ENCODE results near the gene FAU. TPM values are rescaled to one million over a fixed set of nuclear protein-coding genes. Genes with fewer than 3 reads are reported as not detected.

Gene FAU
- total and polyA plus RNA-seq, 2 of the 13 experiments (the other 11 are each of a cell fraction or from before 2014, with no cell fraction given): 374 to 869 TPM

- no peak for ATAC-seq
- ChIA-PET CTCF (ENCODE audit: low intra/inter-chr PET ratio, low total read pairs) (no interaction called here), POLR2A (interaction anchor here (3.0 kb wide), 1 partner anchor 17 kb away, joined by 12 read pairs; the partner anchor contains the start of gene SYVN1)
These were observed 30.2 kb upstream of the FAU start for GRCh38 chr11:65152122-65152521.

More at GRCh38 chr11:65152122-65152521, 30.2 kb upstream of the FAU start:
- 66% methylated on average over 2 of the region's 2 CpGs for WGBS (ENCODE audit: low lambda C conversion rate)
- H3K9ac ChIP-seq (ENCODE audit: insufficient read depth, low read depth, low read length): no peak overlapping the region
- H3K27ac ChIP-seq (ENCODE audit: extremely low read length, insufficient read depth, low read length): no peak overlapping the region
- no peaks in the 10 kb centered on the region for H3K27me3 ChIP-seq (ENCODE audit: control insufficient read depth in 1 of 2, insufficient read depth in 2 of 2, low read length in 2 of 2)
- FAIRE-seq (no peak), DNase-seq (ENCODE audit: low spot score) (no peak)
- BruUV-seq (replicated peaks): no TSS peak
- no peak overlapping the region for H2AFZ ChIP-seq (ENCODE audit: low read length)
- H3K9me3 ChIP-seq (ENCODE audit: low read length): peaks cover 4% of the 10 kb centered on the region; the same call in 1 of the 2 replicates
- H4K20me1 ChIP-seq (ENCODE audit: insufficient read depth, low read length): no peaks in the 10 kb centered on the region
- no peak overlapping the region for H3K4me3 ChIP-seq (replicated peaks in 1 of 3; ENCODE audit: insufficient read depth in 1 of 3, low read depth in 2 of 3, low read length in 3 of 3)
- peaks cover 34% of the 10 kb centered on the region for H3K4me1 ChIP-seq (ENCODE audit: insufficient read depth, low read length)
- H3K36me3 ChIP-seq (replicated peaks in 1 of 2; ENCODE audit: control insufficient read depth in 1 of 2, insufficient read depth in 2 of 2, low read length in 2 of 2): no peaks in the 10 kb centered on the region
- TF ChIP-seq SRSF9 (IDR thresholded peaks at IDR 0.05; ENCODE audit: borderline replicate concordance, insufficient read depth, low read depth, low read length, poor library complexity, severe bottlenecking) (no peak), DDIT3 (CRISPR knock-in tag; IDR thresholded peaks at IDR 0.05) (no peak), ZBTB7A (CRISPR knock-in tag; IDR thresholded peaks at IDR 0.05) (no peak), ZNF446 (CRISPR knock-in tag; IDR thresholded peaks at IDR 0.05) (no peak), TMF1 (CRISPR knock-in tag; IDR thresholded peaks at IDR 0.05; ENCODE audit: low read depth) (no peak), ZNF749 (CRISPR knock-in tag; IDR thresholded peaks at IDR 0.05; ENCODE audit: borderline replicate concordance) (no peak), GPN1 (CRISPR knock-in tag; IDR thresholded peaks at IDR 0.05; ENCODE audit: borderline replicate concordance) (no peak), CEBPZ (IDR thresholded peaks at IDR 0.05; ENCODE audit: low read length) (no peak), KAT8 (CRISPR knock-in tag; IDR thresholded peaks at IDR 0.05) (no peak)
- TF ChIP-seq, protein P1, sequence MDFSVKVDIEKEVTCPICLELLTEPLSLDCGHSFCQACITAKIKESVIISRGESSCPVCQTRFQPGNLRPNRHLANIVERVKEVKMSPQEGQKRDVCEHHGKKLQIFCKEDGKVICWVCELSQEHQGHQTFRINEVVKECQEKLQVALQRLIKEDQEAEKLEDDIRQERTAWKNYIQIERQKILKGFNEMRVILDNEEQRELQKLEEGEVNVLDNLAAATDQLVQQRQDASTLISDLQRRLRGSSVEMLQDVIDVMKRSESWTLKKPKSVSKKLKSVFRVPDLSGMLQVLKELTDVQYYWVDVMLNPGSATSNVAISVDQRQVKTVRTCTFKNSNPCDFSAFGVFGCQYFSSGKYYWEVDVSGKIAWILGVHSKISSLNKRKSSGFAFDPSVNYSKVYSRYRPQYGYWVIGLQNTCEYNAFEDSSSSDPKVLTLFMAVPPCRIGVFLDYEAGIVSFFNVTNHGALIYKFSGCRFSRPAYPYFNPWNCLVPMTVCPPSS (IDR thresholded peaks at IDR 0.05): no peak
- no peaks in the 10 kb centered on the region for H3K79me2 ChIP-seq (ENCODE audit: insufficient read depth, low read length)
- intact Hi-C loops (cut with micrococcal nuclease; ENCODE audit: unreplicated experiment): no loop called here
- peak overlapping the region; percentile 6; the same call in 1 of the 2 replicates for H3K4me2 ChIP-seq (ENCODE audit: low read depth, low read length)
- in situ Hi-C loops (cut with HindIII; ENCODE audit: extremely low pct_ligation_motif_present, low pct_unique_long_range_greater_than_20kb): no loop called here

All from HepG2 (cell line).